ENCODE results near the gene FAM210B. TPM values are rescaled to one million over a fixed set of nuclear protein-coding genes. Genes with fewer than 3 reads are reported as not detected.

The FAM210B gene
- total and polyA plus RNA-seq, 9 donors, result 61.5 to 148 (median 120) TPM

DNA sequence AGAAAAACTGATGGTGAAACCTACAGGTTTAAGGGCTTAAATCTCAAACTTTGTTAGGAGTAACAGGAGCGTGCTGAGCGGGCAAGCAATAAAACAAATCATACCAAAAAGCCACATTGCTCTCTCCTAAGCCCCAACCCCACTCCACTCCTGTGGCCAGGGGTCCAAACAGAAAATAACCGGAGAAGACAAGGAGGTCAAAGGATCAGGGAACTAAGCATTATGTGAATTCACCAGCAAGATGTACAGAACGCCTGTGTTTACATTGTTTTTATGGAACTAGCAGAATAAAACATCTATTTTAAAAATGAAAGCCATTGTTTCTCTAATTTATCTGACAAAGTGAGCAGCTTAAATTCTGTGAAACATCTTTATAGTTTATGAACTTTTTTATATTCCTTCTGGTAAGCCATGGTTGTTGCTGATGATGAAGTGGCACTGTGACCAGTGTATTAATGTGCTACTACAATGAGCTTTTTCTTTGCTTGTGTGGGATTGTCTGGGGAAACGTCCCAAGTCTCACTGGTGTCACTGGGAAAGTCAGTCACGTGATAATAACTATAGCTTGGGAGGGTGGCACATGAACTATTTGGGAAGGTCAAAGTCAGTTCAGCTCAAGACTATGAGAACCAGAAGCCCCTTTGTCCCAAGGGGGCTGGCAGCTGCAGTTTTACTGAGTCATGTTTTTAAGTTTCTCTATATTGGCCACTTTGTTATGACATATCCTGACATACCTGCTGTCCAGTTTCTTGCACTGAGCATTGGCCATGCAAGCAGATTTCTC lies 9.8 kb downstream of the FAM210B start:
- no peak for TF ChIP-seq POLR2A (IDR thresholded peaks at IDR 0.05)
- TF ChIP-seq EP300 (IDR thresholded peaks at IDR 0.05), result no peak
- TF ChIP-seq, protein P1, sequence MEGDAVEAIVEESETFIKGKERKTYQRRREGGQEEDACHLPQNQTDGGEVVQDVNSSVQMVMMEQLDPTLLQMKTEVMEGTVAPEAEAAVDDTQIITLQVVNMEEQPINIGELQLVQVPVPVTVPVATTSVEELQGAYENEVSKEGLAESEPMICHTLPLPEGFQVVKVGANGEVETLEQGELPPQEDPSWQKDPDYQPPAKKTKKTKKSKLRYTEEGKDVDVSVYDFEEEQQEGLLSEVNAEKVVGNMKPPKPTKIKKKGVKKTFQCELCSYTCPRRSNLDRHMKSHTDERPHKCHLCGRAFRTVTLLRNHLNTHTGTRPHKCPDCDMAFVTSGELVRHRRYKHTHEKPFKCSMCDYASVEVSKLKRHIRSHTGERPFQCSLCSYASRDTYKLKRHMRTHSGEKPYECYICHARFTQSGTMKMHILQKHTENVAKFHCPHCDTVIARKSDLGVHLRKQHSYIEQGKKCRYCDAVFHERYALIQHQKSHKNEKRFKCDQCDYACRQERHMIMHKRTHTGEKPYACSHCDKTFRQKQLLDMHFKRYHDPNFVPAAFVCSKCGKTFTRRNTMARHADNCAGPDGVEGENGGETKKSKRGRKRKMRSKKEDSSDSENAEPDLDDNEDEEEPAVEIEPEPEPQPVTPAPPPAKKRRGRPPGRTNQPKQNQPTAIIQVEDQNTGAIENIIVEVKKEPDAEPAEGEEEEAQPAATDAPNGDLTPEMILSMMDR (IDR thresholded peaks at IDR 0.05), result no peak
- Histone ChIP-seq H3K4me3 (no peak overlapping the region), H3K9me3 (no peaks in the 10 kb centered on the region), H3K4me1 (ENCODE audit: insufficient read depth) (peaks cover 3% of the 10 kb centered on the region), H3K36me3 (no peaks in the 10 kb centered on the region), H3K27ac (no peak overlapping the region), H3K27me3 (no peaks in the 10 kb centered on the region)
- intact Hi-C loops (cut with DNase I), result no loop called here
- DNase-seq, result no peak
- WGBS, 3 donors, result 50 to 74% (median 56%) methylated on average over 6 of the region's 6 CpGs

DNA sequence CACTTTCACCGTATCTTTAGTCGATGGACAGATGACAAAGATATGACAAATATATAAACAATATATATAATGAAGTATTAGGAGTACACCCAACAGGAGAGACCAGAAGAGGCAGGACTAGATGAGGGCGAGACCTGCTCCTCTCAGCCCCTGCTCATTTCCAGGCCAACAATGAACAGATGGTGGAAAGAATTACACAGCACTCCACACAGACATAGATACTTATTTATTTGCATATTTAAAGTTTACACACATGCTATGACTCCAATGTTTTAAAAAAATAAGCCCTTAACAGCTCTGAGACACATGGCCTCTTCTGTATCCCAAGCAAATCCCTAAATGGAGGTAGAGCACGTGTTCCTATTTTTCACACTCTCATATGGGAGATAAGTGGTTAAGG lies 10.4 kb downstream of the FAM210B start:
- Histone ChIP-seq H3K4me3 (no peak overlapping the region), H3K36me3 (no peaks in the 10 kb centered on the region), H3K9me3 (no peaks in the 10 kb centered on the region), H3K27me3 (no peaks in the 10 kb centered on the region), H3K27ac (no peak overlapping the region), H3K4me1 (ENCODE audit: insufficient read depth) (peaks cover 4% of the 10 kb centered on the region)
- DNase-seq, result no peak
- 46 to 77% (median 60%) methylated on average over 4 of the region's 4 CpGs for WGBS, 3 donors
- TF ChIP-seq EP300 (IDR thresholded peaks at IDR 0.05) (no peak), POLR2A (IDR thresholded peaks at IDR 0.05) (no peak)
- TF ChIP-seq, protein P1 (IDR thresholded peaks at IDR 0.05), result no peak
- intact Hi-C loops (cut with DNase I), result no loop called here

DNA sequence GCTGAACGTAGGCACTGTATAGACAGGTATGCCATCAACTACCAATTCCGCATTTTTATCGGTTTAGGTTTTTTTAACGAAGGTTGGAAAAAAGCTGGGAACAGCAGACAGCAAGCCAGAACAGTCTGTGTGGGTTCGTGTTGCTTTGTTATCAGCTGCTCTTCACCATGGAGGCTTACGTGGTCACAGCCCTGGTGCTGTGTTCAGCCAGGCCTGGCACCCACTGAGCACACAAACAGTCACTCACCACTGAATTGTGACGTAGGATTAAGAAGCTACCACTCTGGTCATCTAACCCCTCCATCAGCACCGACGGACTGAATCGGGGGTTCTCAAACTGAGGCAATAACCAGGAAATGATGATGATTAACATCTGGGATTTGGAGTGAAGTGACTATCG lies 13.2 kb downstream of the FAM210B start:
- 79 to 85% (median 84%) methylated on average over 11 of the region's 11 CpGs for WGBS, 3 donors
- intact Hi-C loops (cut with DNase I), result no loop called here

GRCh38 chr20:56372850-56373249 lies 14.1 kb downstream of the FAM210B start:
- H3K4me1 ChIP-seq (ENCODE audit: insufficient read depth), result peaks cover 4% of the 10 kb centered on the region
- no peak overlapping the region for H3K4me3 ChIP-seq
- H3K36me3 ChIP-seq, result no peaks in the 10 kb centered on the region
- TF ChIP-seq EP300 (IDR thresholded peaks at IDR 0.05) (no peak), POLR2A (IDR thresholded peaks at IDR 0.05) (no peak)
- TF ChIP-seq, protein P1 (IDR thresholded peaks at IDR 0.05), result no peak
- DNase-seq, result no peak
- H3K27ac ChIP-seq, result no peak overlapping the region
- intact Hi-C loops (cut with DNase I), result no loop called here
- H3K9me3 ChIP-seq, result no peaks in the 10 kb centered on the region
- 69 to 79% (median 72%) methylated on average over 1 of the region's 1 CpG for WGBS, 3 donors
- H3K27me3 ChIP-seq, result no peaks in the 10 kb centered on the region

More for the DNA sequence above, 13.2 kb downstream of the FAM210B start:
- H3K4me3 ChIP-seq, result no peak overlapping the region
- peaks cover 4% of the 10 kb centered on the region for H3K4me1 ChIP-seq (ENCODE audit: insufficient read depth)
- no peaks in the 10 kb centered on the region for H3K27me3 ChIP-seq
- H3K27ac ChIP-seq, result no peak overlapping the region
- H3K9me3 ChIP-seq, result no peaks in the 10 kb centered on the region
- H3K36me3 ChIP-seq, result no peaks in the 10 kb centered on the region
- no peak for DNase-seq
- no peak for TF ChIP-seq POLR2A (IDR thresholded peaks at IDR 0.05)
- no peak for TF ChIP-seq EP300 (IDR thresholded peaks at IDR 0.05)
- TF ChIP-seq, protein P1 (IDR thresholded peaks at IDR 0.05), result no peak

Measured in ovary (tissue), 9 donors.